SU-DHL-6 (cell line): Measurements from ENCODE around the gene NAA38.

Experiments
- CTCF ChIP-seq: fragments of 200-600 bp; sonication (generic); IDR thresholded peaks from one replicate; pipeline ENCODE4 v1.5.1; 2017; ENCODE audit warnings: antibody characterized with exemption, mild to moderate bottlenecking, low read length, moderate library complexity; ENCODE audit not compliant: insufficient read depth, poor library complexity, severe bottlenecking
- EZH2phosphoT487 ChIP-seq: fragments of 200-600 bp; sonication (generic), shearing (Covaris generic); conservative IDR thresholded peaks from 2 replicates; pipeline ENCODE4 v1.6.1; 2018; ENCODE audit warnings: mild to moderate bottlenecking, antibody characterized with exemption, low read length, moderate library complexity, mixed read lengths

GRCh38 chr17:7824021-7824924, 33.1 kb downstream of the NAA38 start:
- TF ChIP-seq CTCF (no peak), EZH2phosphoT487 (no peak)
